Activated gamma-delta T cell treated with Interleukin-2 at 50 U/mL for 16 hours (primary cell): ENCODE measurements around the gene TMED5.
"Not testable (repeated sequence)": the region's sequence is repeated elsewhere in the genome, so short reads cannot be mapped to it uniquely, and the experiment has no call there.

Source experiments
- DNase-seq: peaks from one replicate; pipeline ENCODE4 v3.0.0-alpha.2; 2020

TMED5 gene

DNA sequence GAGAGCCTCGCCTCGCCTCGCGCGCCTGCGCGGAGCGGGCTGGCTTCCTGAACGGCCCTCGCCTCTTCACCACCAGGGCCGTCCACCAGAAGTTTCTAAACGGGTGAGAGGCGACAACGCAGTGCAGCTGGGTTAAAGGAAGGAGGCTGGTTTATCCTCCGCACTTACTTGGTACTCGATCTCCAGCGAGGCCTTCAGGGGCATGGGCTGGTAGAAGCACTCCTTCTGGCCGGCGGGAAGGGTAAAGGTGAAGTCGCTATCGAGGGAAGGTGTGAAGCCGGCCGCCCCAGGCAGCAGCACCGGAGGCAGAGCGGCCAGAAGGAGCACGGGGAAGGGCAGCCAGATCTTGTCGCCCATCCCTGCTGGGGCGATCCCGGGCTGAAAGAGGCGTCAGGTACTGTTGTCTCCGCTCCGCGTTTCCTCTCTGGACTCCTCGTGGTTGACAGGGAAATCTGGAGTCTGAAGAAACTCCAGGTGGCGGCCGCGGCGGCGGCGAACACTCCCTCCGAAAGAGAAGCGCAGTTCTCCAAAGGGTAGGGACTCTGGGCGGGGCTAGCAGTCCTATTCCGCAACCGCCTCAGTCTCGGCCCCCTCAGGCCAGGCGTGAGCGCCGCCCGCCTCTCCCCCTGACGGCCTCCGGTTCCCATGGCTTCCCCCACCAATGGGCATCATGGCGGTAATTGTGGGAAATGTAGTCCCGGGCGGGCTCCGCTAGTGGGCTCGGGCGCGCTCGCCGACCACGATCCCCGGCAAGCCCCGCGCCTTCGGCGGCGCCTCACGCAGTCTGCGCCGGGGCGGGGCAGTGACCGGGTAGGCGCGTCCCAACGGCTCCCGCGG, at the start of gene TMED5:
Gene TMED5 (minus strand): TSS at position 528 of the 837 bp plus-strand sequence. CDS start 171 bp downstream, at position 357.
- DNase-seq: peak; percentile 94

DNA sequence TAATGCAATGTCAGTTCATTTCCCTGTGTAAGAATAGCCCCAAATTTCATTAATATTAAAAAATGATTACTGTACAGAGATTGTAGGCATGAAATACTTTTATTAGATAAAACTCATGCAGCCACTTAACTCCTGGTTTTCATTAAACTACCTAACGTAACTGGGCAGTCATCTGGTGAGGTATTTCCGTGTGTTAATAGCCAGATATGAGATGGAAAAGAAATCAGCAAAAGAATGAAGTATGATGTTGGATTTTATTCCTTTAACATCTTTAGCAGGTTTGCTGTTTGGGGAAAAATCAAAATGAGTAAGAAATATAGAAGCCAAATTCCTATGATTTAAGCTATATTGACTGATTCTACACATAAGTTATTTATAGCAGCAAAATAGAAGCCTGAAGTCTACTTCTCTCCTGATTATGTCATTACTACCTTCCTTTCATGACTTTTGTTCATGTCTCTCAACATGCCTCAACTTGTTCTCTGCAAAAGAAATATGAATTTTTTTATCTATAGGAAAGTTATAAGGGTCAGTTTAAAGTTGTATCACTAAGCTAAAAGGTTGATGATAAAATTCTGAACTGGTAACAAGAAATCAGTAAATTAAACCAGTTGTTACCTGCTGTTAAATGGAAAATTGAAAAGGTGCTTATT, 42.9 kb upstream of the TMED5 start:
- DNase-seq: no peak

DNA sequence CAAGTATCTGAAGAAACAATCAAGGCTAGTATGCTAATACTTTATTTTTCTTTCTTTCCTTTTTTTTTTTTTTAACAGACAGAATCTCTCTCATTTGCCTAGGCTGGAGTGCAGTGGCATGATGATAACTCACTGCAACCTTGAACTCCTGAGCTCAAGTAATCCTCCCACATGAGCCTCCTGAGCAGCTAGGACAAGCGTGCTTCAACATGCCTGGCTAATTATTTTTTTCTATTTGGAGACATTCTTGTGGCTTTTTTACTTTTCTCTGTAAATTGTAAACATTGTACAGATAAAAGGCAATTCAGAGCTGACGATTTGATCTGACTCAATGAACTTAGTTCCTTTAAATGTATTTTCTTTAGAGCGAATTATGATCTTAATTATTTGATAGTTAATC, 41.7 kb upstream of the TMED5 start:
- no peak for DNase-seq

DNA sequence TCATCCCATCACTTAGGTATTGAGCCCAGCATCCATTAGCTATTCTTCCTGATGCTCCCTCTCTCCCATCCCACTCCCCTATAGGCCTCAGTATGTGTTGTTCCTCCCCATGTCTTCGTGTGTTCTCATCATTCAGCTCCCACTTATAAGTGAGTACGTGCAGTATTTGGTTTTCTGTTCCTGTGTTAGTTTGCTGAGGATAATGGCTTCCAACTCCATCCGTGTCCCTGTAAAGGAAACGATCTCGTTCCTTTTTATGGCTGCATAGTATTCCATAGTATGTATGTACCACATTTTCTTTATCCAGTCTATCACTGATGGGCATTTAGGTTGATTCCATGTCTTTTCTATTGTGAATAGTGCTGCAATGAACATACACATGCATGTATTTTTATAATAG, 40.5 kb upstream of the TMED5 start:
- not testable (repeated sequence) for DNase-seq

DNA sequence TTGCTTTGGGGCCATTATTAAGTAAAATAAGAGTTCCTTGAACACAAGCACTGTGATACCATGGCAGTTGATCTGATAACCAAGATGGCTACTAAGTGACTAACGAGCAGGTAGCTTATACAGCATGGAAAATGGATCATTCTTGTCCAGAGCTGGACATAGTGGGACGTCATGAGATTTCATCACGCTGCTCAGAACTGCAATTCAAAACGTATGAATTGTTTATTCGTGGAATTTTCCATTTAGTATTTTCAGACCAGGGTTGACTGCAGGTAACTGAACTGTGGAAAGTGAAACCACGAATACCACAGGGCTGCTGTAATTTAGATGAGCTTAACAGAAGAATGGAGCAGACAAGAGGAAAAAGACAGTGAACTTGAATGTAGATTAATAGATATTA, 39.2 kb upstream of the TMED5 start:
- no peak for DNase-seq

DNA sequence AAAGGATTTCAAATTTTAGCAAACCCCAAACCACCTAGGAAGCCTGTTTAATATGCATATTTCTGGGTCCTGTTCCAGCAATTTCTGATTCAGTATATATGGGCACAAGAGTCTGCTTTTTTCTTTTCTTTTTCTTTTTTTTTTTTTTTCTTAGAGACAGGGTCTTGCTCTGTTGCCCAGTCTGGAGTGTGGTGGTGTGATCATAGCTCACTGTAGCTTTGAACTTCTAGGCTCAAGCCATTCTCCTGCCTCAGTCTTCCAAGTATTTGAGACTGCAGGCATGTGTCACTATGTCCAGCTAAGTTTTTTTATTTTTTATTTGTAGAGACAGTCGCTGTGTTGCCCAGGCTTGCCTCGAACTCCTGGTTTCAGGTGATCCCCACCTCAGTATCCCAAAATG, 35.1 kb upstream of the TMED5 start:
- no peak for DNase-seq

DNA sequence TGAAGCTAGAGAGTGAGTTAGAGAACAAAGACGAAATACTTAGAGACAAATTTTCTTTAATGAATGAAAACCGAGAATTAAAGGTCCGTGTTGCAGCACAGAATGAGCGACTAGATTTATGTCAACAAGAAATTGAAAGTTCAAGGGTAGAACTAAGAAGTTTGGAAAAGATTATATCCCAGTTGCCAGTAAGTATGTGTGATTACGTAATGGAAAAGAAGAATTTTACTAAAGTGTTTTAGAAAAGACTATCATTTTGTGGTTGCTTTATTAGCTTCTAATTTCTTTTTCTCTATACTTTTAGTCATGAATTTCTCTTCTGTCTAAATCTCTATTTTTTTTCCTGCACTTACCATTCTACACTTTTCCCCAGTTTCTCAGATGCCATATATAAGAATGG, 27.0 kb upstream of the TMED5 start:
- no peak for DNase-seq

DNA sequence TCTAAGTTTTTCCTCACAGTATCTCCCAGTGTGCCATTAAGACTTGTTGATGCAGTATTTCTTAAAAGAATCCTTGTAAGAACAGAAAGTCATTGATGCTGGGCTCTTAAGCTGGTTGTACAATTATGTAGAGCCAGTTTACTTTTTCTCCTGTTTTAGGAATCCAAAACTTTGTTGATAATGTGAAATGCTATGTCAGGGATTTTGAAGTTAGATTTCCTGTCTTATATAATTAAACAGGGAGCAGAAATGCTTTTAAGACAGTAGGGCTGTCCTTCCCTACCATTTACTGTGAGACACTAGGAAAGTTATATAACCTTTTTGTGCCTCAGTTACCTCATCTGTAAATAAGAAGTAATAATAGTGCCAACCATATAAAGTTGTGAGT, 26.3 kb upstream of the TMED5 start:
- no peak for DNase-seq

DNA sequence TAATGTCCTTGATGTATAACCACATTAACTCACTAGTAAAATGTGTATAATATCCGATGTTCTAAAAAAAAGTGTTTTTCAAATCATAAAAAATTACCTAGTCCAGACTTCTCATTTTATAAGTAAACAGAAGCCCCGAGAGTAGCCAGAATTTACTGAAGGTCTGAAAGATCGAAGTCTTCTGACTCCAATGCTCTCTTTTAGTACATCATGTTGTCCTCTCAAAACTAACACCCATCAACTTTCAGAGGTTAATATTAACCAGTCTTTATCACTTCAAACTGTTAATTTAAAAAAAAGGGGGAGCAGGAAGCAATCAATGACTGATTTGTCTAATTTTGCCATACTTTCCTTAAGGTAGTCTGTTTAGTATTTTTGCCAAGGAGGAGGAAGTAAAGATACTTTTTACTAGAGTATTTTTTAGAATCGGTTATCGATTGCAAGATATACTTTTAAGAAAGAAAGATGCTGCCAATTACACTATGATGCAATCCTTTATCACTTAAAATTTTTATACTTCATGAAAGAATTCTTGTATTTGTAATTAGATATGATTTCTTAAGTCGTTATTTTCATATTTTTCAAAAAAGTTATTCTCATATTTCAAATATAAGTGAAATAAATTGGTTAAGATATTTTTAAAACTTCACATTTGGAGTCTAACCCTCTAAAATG, 25.8 kb upstream of the TMED5 start:
- no peak for DNase-seq

DNA sequence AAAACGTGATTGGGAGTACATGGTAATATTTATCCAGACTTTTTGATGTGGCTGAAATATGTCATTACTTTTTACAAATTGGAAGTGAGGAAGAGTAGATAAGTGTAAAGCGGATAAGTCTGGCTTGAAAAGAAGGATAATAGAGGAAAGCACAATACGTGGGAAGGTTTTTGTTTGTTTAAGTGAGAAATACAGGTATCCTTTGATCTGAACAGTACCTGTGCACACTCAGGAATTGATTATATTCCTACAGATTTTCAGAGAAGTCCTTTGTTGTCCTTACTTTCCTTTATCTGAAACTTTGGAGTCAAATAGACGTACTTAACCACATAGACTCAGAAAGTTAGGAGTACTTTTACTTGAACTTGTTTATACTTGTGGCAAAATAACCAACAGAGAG, 20.5 kb upstream of the TMED5 start:
- DNase-seq: no peak

DNA sequence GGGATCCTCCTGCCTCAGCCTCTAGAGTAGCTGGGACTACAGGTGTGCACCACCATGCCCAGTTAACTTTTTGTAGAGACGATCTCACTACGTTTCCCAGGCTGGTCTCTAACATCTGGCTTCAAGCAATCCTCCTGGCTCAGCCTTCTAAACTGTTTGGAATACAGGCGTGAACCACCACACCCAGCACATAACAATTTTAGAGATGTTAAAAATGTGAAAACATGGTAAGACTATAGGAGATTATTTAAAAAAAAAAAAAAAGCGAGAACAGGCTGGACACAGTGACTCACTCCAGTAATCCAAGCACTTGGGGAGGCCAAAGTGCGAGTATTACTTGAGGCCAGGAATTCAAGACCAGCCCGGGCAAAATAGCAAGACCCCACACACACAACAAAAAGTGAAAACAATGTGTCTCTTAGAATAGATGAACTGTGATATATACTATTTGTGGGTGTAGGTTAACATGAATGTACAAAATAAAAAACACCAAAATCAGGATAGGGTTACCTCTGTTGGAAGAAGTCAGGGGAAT, 19.9 kb upstream of the TMED5 start:
- no peak for DNase-seq

DNA sequence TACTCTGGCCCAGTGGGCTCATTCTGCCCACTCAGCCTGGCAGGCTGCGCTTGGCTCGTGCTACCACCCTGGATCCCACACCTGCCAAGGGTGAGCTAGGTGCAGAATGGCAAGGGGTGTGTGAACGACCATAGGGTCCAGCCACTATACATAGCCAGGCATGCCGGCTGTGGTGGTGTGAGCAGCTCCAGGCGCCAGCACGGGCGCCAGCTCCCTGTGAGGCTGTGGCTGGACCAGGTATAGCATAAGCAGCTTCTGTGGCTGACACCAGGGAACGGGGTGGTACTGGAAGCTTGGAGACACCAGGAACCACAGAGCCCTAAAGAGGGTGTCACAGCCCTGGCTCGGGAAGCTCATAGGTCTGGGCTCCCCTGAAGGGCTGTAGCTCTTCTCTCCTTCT, 18.9 kb upstream of the TMED5 start:
- DNase-seq: no peak

DNA sequence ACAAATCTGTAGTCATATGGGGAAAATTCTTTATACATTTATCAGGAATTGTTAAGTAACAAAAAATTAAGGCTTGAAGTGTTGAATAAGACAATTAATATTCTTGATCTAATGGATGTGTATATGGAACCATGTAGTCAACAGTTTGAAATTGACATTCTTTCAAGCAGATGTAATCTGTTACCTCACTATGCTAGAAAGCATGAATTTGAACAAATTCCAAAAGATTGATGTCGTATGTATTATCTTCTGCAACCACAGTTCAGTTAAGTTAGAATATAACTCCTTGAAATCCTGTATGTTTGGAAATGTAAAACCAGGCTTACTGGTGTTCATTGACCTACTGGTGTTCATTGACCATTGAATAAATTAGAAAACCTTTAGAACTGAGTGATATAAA, 16.4 kb upstream of the TMED5 start:
- no peak for DNase-seq

DNA sequence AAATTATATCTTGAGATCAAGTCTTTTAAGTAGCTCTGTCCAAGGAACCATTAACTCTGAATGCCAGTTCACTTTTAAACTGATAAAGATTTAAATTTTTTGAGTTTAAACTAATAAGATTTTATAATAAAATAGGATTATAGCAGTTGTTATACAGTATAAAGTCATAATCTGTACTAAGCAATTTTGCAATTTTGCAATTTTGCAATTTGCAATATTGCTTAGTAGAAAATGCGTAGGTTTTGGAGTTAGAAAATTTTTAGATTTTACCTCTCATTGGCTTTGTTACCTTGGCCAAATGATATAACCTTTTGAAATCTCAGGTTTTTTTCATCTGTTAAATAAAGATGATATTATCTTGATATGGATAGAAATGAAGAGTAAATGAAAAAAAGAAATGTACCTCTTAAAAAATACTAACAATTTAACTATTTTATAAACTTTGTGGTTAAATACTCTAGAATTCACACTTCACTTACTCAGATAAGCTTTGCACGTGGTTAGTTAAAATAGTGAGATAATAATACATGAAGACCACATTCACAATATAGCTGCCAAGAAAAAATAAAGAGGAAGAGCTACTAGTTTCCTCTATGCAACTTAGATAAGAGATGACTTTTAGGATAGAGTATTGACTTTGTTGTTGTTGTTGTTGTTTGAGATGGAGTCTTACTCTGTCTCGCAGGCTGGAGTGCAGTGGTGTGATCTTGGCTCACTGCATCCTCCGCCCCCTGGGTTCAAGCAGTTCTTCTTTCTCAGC, 14.2 kb upstream of the TMED5 start:
- DNase-seq: no peak

DNA sequence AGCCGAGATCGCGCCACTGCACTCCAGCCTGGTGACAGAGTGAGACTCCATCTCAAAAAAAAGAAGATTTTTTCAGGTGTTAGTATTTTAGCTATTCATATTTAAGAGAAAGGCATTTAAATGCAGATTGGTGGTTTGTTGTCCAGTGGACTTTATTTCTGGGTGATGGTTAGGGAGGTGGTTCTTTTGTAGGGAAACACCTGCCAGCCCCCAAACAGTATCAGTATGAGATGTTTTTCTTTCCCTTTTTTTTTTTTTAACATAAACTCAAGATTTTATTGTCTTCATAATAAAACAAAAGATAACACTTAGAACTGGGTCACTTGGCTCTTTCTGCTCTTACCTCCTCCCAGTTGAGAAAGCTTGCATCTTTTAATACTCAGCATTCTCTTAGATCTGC, 10.2 kb upstream of the TMED5 start:
- no peak for DNase-seq

DNA sequence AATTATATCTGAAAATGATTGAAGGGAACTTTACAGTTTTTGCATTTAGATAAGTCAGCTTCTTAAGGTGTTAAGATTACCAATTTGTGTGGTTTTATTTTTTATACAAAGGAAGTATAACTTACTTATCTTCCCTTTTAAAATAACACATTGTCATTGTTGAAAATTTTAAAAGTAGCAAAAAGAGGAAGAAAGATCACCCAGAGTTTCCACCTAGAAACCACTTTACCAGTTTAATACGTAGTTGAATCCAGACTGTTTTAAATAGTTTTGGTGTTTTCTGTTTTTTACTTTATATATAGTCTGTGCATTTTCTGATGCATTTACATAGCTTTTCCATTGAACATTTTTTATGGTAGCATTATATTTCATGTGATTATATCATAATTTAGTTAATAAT, 6.5 kb upstream of the TMED5 start:
- no peak for DNase-seq

DNA sequence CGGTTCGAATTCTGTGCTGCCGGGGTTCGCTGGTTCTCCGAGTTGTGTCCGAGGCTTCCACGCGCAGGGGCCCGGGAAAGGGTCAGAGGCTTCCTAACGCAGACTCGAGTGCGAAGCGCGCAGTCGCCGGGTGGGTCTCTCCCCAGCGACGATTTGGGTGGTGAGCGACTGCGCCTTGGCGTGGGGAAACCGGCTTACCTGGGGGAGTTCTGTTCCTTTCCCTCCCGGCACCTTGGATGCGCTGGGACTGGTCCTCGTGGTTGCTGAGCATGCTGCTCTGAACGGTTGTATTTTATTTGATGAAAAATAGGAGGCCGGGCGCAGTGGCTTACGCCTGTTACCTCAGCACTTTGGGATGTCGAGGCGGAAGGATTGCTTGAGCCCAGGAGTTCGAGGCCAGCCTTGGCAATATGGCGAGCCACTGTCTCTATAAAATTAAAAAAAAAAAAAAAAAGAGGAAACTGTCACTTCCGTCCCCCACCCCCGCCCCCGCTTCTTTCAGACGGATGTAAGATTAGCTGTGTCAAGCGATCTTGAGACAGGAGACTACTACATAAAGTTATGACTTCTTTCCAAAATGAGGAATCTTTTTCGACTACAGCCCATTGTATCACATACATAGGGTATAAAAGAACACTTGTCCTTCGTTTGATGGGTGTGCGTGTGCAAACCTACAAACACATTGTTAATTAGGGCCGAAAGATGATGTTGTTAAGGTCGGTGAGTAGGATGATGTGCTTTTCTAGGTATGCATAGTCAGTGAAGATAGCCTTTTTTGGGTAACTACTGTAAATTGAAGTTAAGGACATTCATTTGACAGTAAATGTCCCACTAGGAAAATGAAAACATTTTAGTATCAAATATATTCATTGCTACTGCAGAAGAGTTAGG, 755 bp upstream of the TMED5 start, which contains the start of gene CCDC18:
Gene CCDC18 (plus strand): TSS at position 2 of the 891 bp plus-strand sequence. CDS start 2,638 bp downstream, outside the sequence.
- peak; percentile 49 for DNase-seq

DNA sequence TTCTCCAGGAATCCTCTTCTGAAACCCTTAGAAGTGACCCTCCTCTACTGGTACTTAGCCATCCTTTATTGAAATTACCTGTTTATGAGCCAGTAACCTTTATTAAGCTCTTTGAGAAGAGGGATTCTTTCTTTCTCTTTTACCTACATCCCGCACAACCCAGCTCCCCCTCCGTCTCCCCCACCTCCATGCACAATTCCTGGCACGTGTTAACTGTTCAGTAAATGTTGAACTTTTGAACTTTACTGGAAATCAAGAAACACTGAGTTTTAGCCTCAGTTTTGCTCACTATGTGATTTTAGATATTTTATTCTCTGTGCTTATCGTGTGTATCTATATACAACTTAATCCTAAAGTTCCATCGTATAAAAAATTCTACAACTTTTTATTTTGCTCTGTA, 1.8 kb downstream of the TMED5 start:
- DNase-seq: no peak

DNA sequence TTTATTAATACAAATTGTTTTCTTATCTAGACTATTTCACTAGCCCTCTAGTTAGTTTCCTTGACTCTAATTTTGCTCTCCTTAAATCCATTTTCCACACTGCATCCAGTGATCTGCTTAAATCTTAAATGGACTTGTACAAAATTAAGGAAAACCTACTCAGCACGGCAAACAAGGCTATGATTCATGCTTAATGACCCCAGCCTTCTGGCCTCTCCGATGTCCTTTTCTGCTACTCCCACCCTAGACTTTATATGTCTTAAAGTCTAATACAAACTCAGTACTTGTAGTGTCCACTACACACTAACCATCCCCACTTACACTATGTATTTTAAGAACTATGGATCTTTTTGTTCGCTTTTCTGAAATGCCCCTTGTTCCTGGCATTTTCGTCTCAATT, 2.2 kb downstream of the TMED5 start:
- no peak for DNase-seq

DNA sequence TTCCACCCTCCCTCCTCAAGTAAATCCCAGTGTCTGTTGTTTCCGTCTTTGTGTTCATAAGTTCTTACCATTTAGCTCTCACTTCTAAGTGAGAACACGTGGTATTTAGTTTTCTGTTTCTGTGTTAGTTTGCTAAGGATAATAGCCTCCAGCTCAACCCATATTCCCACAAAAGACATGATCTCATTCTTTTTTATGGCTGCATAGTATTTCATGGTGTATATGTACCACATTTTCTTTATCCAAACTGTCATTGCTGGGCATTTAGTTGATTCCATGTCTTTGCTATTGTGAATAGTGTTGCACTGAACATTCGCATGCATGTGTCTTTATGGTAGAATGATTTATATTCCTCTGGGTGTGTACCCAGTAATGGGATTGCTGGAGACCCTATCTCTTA, 5.6 kb downstream of the TMED5 start:
- not testable (repeated sequence) for DNase-seq

DNA sequence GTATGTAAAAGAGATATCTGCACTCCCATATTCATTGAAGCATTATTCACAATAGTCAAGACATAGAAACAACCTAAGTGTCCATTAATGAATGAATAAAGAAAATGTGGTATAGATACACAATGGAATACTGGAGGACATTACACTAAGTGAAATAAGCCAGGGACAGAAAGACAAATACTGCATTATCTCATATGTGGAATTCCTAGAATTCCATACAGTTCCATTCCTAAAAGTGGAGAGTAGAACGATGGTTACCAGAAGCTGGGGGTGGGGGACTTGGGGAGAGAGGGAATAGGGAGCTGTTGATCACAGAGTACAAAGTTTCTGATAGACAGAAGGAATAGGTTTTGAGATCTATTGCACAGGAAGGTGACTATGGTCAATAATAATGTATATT, 7.4 kb downstream of the TMED5 start:
- DNase-seq: no peak

DNA sequence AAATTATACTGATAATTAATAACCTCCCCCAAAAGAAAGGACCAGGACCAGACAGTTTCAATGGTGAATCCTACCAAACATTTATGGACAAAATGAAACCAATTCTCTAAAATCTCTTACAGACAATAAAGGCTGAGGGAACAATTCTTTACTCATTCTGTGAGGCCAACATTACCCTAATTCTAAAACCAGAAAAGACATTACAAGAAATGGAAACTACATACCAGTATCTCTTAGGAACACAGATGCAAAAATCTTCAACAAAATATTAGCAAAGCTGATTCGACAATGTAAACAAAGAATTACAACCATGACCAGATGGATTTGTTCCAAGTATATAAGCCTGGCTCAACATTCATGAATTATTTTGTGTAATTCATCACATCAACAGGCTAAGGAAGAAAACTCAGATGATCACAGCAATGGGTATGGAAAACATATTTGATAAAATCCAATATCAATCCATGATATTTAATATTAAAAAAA, 8.6 kb downstream of the TMED5 start:
- DNase-seq: no peak
